Endometrial microvascular endothelial cells (primary cell): ENCODE data around the gene MYH6. TPM values are rescaled to one million over a fixed set of nuclear protein-coding genes. Genes with fewer than 3 reads are reported as not detected.
"Not testable (repeated sequence)": the region's sequence is repeated elsewhere in the genome, so short reads cannot be mapped to it uniquely, and the experiment has no call there.

Source experiments
- in situ Hi-C: cut with HindIII; loops from 2 replicates; pipeline ENCODE4 v1.10.0; 2017; ENCODE audit warnings: low sequenced_read_pairs, low pct_unique_long_range_greater_than_20kb; ENCODE audit errors: inconsistent ontology term
- total RNA-seq: library from RNA; depleted of rRNA; stranded (reverse); fragments of >200 nt; gene quantifications from one replicate; pipeline ENCODE4 v1.2.3, GENCODE V29; 2015; ENCODE audit errors: inconsistent ontology term

MYH6 gene
- not detected for total RNA-seq

DNA sequence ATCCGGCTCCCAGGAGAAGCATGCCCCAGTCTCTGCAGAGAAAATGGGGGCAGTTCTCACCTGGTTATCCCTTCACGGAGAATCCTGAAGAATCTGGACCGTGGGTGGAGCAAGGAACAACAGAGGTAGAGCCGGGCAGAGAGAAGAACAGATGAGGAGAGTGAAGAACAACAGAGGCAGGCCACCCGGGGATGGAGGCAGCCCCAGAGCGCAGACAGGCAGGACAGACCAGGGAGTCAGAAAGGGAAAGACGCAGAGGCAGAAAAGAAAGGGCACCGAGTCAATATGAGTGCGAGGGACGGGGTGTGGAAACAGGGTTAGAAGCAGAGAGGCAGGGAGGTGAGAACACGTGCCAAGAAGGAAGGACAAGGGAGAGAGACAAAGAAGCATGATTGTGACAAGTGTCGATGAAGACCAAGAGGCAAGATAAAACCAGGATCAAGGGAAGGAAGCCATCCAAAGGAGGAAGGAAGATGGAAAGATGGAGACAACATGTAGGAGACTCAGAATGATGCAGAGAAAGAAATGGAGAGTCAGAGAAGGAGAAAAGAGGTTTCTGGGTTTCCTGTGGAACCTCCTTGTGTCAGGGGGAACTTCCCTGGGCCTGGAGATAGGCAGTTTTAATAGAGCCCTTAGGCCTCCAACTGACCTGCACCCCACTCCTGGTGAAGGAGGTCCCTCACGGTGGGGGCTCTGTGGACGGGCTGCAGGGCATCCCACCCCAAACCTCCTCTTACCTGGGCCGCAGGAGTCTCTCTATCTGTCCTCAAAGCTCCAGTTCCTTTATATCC is at the start of gene MYH6:
Gene MYH6 (minus strand): TSS at position 758 of the 791 bp plus-strand sequence. CDS start 1,050 bp downstream, outside the sequence.
- in situ Hi-C loops = no loop called here

DNA sequence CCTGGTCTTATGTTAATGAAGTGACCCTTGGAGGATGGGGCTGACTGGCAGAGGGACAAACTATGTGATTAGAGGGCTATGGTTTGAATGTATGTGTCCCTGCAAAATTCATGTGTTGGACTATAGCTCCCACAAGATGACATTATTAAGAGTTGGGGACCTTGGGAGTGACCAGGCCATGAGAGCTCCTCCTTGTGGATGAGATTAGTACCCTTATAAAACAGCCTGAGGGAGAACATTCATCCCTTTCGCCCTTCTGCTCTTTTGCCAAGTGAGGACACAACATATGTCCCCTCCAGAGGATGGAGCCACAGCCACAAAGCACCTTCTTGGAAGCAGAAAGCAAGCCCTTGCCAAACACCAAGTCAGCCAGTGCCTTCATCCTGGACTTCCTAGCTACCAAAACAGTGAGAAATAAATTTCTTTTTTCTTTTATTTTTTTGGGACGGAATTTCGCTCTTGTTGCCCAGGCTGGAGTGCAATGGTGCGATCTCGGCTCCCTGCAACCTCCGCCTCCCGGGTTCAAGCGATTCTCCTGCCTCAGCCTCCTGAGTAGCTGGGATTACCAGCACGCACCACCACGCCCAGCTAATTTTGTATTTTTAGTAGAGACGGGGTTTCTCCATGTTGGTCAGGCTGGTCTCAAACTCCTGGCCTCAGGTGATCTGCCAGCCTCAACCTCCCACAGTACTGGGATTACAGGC is 49.0 kb upstream of the MYH6 start:
- in situ Hi-C loops = not testable (repeated sequence)

DNA sequence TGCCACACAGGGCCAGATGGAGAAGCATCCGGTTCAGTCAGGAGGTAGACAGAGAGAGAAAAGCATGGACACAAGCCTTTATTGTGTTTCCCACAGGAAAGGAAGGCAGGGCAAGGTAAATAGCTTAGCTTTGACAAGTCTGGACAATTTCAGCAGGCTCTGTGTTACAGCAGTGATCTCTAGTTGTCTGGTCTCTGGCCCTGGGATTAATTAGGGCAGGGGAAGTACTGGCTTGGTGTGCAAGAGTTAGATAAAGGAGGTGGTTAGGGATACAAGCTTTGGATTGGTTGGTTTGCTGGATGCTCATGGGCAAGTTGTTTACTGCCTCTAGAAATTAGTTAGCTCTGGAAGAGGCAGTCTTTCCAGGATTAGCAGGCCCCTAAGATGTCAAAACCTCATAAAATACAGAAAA is 46.4 kb upstream of the MYH6 start:
- in situ Hi-C loops = no loop called here

DNA sequence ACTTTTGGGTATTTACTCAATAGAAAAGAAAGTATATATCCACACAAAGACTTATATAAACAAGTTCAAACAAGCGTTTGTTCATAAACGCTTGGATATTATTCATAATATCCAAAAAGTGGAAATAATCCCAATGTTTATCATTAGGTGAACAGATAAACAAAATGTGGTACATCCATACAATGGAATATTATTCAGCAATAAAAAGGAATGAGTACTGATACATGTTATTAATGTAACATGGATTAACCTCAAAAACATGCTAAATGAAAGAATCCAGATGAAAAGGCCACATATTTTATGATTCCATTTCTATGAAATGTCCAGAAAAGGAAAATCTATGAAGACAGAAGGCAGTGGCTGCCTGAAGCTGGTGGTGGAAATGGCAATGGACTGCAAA is 44.2 kb upstream of the MYH6 start:
- in situ Hi-C loops = no loop called here

DNA sequence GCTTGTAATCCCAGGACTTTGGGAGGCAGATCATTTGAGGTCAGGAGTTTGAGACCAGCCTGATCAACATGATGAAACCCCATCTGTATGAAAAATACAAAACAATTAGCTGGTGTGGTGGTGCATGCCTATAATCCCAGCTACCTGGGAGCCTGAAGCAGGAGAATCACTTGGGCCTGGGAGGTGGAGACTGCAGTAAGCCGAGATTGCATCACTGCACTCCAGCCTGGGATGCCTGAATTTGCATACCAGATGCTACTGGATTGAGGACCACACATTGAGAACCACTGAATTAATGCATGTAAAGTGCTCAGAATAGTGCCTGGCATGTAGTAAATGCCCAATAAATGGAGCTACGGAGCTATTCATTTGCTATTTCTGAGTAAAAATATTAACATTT is 42.3 kb upstream of the MYH6 start:
- in situ Hi-C loops = no loop called here

DNA sequence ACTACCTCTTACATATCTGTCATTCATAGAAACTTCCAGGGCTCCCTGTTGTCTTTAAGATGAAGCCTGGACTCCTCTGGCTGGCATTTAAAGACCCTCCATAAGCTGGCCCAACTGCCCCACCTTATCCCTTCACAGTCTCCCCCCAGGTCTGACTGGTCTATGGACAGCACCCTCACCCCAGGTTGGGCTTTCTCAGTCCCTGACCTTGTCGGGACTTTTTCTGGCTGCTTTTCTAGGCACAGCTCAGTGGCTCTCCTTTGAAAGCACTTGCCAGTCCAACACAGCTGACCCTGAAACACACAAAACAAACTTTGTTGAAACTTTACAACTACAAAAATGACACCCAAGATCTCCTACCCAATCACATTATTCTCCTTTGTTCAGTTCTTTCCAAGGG is 41.2 kb upstream of the MYH6 start:
- in situ Hi-C loops = no loop called here

DNA sequence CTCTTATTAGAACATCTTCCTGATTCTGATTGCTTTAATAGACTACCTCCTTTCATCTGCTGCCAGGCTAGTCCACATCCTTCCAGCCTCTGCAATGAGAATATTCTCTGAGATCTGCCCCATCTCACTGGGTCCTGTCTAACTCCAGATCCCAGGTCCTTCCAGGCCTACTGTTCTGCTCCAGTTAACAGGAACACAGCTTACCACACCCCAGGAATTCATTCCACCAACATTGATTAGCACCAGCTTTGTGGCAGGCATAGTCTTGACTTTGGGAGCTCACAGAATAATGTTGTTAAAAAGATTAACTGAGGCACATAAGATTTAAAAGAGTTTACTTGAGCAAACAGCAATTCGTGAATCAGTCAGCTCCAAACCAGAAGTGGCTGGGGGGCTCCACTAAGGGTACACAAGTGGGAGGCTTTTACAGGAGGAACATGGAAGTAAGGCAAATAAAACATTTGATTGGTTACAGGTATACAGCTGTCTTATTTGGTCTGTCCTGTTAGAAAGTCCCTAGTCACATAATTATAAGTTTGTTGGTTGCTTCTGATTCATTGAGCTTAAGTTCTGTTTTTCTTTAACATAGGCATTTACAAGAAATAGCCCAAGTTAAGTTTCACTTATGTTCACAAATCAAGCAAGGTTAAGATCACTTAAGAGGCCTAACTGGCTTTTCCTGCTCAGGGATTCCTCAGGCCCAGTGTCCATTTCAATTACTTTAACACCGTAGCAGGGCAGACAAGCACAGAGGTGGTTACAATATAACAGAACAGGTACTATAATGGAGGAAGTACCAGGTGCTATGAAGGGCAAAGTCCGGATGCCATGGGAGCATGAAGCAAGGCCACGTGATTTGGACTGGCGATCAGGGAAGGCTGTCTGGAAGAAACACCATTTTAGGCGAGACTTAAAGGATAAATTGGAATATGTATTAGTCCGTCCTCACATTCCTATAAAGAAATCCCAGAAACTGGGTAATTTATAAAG is 39.6 kb upstream of the MYH6 start:
- in situ Hi-C loops = no loop called here

DNA sequence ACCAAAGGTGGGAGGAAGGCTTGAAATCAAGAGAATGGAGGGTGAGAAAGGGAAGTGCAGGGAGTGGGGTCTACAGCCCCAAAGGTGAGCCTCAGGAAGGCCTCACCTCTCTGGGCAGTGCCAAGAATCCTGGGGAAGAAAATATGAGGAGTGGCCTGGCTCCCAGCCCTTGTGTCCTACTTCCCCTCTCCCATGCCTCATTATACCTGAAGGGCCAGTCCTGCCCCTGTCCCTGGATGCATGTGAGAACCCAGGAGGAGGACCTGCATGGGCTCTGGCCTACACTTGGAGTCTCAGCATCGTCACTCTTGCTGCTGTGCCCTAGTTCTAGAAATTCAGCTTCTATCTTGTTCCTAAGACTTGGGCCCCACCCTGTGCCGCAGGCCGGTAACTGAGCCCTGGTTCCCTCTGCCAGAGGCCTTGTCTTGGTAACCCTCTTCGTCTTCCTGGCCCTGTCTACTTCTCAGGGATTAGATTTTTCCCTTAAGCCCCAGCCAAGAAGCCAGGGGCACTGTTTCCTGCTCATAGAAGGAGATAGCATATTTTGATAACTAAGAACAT is 38.3 kb upstream of the MYH6 start:
- in situ Hi-C loops = no loop called here

DNA sequence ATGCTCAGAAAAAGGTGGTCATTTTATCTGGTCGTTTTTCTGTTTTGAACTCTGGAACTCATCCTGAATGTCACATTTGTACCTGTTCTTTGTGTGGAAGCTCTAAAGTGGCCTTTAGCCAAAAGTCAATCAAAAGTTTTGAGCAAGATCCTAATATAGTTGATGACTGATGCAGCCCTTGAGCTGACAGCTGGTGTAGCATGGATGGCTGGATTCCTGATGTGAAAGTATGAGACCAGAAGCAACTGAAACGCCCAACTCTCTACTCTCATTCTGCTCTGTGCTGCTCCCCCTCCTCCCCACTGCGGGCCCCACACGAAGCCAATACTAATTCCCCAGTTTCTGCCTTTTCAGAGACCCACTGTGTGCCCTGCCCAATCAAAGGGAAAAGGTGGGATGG is 37.7 kb upstream of the MYH6 start:
- in situ Hi-C loops = no loop called here

DNA sequence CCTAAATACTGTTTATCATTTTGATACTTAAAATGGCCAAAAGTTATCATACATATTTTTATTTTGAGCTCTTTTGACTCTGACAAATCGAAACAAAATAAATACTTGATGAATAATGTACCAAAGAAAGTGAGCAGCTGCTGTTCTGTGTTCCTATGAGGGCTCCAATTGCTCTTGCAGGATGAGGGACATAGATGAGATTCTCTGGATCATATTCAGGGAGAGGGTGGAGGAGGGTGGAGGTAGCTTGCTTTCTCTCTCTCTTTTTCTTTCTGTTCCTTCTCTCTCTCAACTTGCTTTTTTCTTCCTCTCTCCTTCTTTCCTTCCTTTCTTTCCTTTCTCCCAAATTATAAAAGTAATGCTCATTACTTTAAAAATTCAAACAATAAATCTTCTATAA is 36.2 kb upstream of the MYH6 start:
- in situ Hi-C loops = no loop called here

DNA sequence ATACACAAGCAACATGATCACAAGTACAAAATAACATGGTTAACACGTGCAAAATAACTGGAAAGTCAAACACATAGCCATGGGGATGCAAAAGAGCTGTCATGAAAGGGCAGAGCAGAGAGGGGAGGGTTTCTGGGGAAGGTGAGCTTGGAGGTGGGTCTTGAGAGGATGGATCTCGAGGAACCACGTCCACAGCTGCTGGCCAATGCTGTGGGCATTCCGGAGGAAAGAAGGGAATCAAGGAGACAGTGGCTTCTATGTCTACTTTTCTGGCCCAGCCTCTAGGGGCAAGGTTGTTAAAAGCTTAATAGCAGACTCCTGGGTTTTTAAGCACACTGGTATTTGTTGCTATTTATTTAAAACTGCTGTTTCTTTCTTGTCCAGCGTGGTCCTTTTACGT is 35.8 kb upstream of the MYH6 start:
- in situ Hi-C loops = no loop called here

DNA sequence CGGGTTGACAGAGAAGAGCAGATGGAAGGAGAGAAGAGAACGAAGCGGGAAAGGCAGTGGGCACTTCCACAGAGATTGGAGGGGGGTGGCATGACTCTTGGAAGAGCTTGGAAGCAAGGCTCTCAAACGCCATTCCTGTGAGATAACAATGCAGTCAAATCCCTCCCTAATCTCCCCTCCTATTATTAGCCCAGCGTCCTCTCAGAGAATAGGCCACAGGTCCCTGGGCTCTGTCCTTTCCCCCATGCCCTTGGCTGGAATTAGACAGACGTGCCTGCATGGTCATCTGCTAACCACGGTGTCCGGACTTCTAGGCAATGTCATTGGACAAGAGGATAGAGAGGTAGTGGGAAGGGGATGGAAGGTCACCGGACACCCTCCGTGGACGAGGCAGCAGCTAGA is 35.3 kb upstream of the MYH6 start:
- in situ Hi-C loops = no loop called here

DNA sequence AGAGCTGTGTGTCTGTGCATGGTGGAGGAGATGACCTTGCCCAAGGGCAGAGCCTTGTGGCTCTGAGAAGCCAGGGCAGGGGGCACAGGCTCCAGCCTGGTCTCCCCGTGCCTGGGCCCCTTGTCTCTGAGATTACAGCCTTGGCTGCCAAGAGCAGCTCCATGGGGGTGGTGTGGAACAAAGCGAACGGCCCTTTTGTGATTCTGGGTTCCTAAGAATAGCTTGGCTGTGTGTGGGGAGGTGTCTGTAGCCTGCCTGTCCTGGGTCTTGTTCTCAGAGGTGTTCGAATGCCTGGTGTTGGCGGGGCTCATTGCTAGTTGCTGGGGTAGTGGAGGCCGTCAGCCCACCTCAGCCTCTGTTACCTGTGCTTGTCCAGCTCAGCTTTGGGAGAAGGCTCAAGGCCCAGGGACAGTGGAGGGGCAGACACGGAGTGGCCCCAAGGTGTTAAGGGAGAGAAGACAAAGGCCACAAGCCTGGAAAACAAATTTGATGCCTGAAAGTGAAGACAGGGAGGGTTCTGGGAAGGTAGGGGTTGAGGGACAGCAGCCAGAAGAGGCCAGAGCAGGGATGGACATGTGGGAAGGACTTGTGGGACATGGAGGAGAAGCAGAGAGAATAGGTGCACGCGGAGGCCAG is 34.8 kb upstream of the MYH6 start:
- in situ Hi-C loops = no loop called here

DNA sequence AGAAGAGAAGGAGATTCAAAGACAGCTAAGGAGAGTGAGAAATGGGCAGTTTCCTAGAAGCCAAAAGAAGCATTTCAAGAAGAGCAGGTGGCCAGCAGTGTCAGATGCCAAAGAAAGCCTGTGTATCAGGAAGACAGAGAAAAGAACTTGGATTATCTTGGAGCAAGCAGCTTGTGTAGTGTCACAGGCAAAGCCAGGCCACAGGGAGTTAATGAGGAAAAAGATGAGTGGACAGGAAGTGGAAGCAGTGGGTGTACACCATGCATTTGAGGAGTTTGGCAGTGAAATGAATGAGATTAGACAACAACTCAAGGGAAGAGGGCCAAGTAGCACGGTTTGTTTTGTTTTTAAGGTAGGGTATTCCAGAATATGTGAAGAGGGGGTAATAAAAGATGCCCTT is 33.0 kb upstream of the MYH6 start:
- in situ Hi-C loops = no loop called here

DNA sequence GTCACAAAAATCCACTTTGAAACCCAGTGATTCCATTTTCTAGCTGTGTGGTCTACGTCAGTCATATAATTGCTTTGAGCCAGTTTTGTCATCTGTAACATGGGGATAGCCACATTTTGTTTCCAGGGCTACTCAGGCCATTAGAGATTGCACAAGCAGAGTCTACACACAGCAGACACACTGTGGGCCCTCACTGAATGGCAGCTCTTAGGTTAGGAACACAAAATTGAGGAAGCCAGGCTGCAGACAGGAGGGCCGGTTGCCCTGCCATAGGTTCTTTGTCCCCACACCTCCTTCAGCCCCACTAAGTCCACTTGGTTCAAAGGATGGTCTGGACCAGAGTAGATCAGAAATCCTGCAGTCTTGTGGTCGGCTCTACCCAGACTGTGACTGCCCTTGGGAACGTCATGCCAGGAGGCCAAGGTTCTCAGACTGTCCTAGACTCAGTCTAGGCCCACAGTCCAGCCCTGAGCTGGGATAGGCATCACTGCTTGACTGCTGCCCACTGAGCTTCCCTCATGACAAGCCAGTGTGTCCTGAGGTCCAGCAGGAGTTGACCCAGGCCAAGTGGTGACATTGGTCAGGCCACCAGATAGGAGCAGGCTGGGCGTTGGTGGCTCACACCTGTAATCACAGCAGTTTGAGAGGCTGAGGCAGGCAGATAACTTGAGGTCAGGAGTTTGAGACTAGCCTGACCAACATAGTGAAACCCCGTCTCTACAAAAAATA is 31.2 kb upstream of the MYH6 start:
- in situ Hi-C loops = no loop called here

DNA sequence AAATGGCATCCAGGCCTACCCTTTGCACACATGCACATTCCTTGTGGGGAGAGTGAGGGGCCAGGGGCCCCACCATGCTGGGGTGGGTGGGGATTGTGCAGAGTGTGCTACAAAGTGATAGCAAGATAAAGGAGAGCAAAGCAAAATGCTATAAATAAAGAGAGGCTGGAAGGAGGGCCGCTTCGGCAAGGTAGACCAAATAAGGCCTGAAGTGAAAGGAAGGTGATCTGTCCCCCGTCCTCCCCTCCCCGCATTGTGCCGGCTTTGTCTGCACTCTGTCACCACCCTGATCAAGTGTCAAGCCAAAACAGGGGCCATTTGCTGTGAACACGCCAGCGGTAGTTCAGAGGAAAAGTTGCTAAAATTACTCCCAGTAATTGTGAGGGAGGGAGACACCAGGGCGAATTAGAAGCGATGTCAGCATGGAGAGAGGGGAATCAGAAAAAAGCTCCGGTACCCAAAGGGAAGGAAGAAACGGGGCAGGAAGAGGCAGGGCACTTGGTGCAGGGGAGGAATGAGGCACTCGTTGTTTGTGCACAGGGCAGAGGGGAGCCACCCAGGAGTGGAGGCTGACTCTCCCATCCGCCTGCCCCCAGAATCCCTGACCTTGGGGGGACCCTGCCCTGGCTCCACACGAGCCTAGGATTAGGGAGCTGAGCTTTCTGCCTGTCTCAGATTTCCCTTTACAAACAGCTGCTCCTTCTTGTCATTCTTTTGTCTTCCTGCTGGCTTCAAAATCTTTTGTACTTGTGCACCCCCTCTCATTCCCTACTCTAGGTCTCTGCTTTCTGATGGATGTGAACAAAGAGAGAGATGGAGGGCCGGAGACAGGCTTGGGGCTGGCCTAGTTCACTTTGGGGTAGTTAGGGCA is 30.3 kb upstream of the MYH6 start:
- in situ Hi-C loops = no loop called here
